Uterus (tissue), 2 donors: Measurements from ENCODE around the gene PAPPA2.

Source experiments
- POLR2A ChIP-seq, 2 donors: fragments of 450-650 bp; IDR thresholded peaks; one replicate each; pipeline ENCODE4 v1.6.1; 2016; ENCODE audit warnings: antibody characterized with exemption in 2 of 2, mild to moderate bottlenecking in 1 of 2, moderate library complexity in 1 of 2
- TF ChIP-seq, protein P1 (sequence below), 4 experiments: fragments of 200-600 bp in 2 of 4; fragments of 450-650 bp in 2 of 4; sonication (generic) in 2 of 4; IDR thresholded peaks; one replicate each; pipeline ENCODE4 v1.5.1; 2016 to 2019; ENCODE audit warnings: antibody characterized with exemption in 4 of 4, mild to moderate bottlenecking in 2 of 4, moderate library complexity in 1 of 4

DNA sequence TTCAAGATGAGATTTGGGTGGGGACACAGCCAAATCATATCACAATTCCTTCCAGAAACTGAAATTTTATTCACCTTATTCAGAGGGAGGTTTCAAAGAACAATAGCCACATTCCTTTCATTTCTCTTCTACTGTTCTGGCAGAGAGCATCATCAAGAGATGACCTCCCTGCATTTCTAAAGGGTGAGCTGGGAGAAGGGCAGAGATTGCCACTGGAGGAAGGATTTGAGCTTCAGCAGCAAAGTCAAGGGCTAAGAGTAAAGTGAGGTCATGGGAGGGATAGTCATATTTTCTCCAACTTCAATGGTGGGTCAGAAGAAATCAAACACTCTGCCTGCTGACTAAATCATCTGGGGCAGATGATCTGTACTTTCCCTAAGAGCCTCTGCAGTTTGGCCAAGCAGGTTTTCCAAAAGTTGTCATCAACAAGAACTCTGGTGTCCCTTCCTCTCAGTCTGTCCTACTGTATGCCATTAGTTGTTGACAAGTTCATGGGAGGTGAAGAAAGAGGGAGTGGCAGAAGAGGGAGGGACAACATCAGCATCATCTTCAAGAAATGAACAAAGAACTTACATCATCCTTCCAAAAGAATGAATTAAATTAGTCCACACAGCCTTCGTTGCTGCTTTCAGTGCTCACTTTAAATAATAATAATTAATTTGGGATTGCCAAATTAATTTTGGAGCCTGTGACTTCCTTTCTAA is 403.2 kb downstream of the PAPPA2 start:
- TF ChIP-seq, protein P1, sequence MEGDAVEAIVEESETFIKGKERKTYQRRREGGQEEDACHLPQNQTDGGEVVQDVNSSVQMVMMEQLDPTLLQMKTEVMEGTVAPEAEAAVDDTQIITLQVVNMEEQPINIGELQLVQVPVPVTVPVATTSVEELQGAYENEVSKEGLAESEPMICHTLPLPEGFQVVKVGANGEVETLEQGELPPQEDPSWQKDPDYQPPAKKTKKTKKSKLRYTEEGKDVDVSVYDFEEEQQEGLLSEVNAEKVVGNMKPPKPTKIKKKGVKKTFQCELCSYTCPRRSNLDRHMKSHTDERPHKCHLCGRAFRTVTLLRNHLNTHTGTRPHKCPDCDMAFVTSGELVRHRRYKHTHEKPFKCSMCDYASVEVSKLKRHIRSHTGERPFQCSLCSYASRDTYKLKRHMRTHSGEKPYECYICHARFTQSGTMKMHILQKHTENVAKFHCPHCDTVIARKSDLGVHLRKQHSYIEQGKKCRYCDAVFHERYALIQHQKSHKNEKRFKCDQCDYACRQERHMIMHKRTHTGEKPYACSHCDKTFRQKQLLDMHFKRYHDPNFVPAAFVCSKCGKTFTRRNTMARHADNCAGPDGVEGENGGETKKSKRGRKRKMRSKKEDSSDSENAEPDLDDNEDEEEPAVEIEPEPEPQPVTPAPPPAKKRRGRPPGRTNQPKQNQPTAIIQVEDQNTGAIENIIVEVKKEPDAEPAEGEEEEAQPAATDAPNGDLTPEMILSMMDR (IDR thresholded peaks at IDR 0.05), result no peak
- no peak for TF ChIP-seq POLR2A (IDR thresholded peaks at IDR 0.05)
